ENCODE measurements around the gene ABCA2. TPM values are rescaled to one million over a fixed set of nuclear protein-coding genes. Genes with fewer than 3 reads are reported as not detected.

The ABCA2 gene
- total RNA-seq, 1 experiment from 2014 or later, result 19.2 TPM

DNA sequence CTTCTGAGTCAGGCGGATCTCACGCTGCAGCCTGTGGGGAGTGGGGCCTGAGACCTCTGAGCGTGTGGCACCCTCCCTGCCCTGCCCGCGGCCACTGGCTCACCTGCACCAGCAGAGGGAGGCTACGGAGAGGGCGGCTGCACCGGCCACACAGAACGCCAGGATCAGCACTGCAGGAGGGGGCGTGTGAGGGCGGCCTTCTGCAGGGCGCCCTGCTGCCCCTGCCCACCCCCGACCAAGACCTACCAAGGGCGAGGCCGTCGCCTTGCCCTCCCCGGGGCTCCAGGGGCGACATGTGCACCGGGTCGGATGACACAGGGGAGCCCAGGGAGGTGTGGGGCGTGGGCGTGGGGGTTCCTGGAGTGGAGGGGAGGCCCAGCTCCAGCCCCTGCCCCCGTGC lies 12.5 kb upstream of the ABCA2 start:
- peaks cover 6% of the 10 kb centered on the region for H3K4me1 Mint-ChIP-seq
- CTCF ChIA-PET, result interaction anchor here (4.6 kb wide), 1 partner anchor 11 kb away, joined by 23 read pairs; no protein-coding TSS in a partner anchor

DNA sequence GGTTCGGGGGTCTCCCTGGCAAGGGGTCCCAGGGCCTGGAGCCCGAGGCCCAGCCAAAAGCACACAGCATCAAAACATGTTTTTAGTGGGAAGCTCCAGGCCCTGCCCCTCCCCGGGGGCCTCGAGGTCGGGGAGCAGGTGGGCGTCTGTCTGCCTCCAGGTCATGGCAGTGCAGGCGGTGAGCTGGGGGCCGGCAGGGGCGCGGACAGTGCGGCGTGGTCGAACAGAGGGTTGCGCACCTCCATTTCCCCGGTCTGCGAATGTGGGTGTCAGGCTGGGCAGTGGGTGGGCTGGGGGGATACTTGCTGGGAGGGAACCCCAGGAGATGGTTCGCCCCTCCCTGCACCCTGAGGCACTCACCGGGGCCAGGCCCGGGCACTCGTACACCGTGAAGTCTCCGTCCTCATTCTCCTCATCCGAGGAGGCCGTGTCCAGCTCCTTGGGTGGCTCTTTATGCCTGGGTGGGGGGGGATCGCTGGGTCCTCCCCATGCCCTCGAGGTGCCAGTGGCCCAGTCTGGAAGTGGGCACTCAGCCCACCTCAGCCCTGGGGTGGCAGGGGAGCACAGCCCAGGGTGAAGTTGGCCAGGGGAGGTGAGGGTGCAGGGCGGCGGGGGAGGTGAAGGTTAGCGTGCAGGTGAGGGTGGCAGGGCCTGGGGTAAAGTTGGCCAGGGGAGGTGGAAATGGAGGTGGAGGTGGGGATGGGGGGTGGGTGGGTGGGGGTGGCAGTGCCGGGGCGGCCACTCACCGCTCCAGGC lies 11.8 kb upstream of the ABCA2 start:
- ChIA-PET POLR2A (no interaction called here), CTCF (interaction anchor here (1.5 to 4.6 kb wide), 2 partner anchors 11 to 24 kb away, joined by 4 to 23 read pairs; no protein-coding TSS in a partner anchor)
- ATAC-seq, result no peak
- Mint-ChIP-seq H3K36me3 (peaks cover 5% of the 10 kb centered on the region; the same call in 1 of the 2 replicates), H3K4me1 (peaks cover 2% of the 10 kb centered on the region), H3K27ac (no peak overlapping the region), H3K4me3 (no peak overlapping the region), H3K9me3 (no peaks in the 10 kb centered on the region), H3K27me3 (ENCODE audit: low read depth) (peaks cover 3% of the 10 kb centered on the region)
- TF ChIP-seq MYBL2 (CRISPR knock-in tag; IDR thresholded peaks at IDR 0.05), result no peak
- TF ChIP-seq MXD4 (CRISPR knock-in tag; IDR thresholded peaks at IDR 0.05; ENCODE audit: borderline replicate concordance), result no peak
- no peak for TF ChIP-seq KAT7 (CRISPR knock-in tag; IDR thresholded peaks at IDR 0.05; ENCODE audit: borderline replicate concordance)
- TF ChIP-seq HMGA2 (CRISPR knock-in tag; IDR thresholded peaks at IDR 0.05), result no peak
- TF ChIP-seq ATF1 (CRISPR knock-in tag; IDR thresholded peaks at IDR 0.05), result no peak
- no peak for TF ChIP-seq TP53 (CRISPR knock-in tag; IDR thresholded peaks at IDR 0.05)
- no peak for TF ChIP-seq SOX15 (CRISPR knock-in tag; IDR thresholded peaks at IDR 0.05)
- DNase-seq (ENCODE audit: low spot score), result no peak

More for the DNA sequence above, 12.5 kb upstream of the ABCA2 start:
- H3K4me3 Mint-ChIP-seq, result no peak overlapping the region
- no peak overlapping the region for H3K27ac Mint-ChIP-seq
- no peaks in the 10 kb centered on the region for H3K9me3 Mint-ChIP-seq
- H3K27me3 Mint-ChIP-seq (ENCODE audit: low read depth), result peaks cover 9% of the 10 kb centered on the region
- ATAC-seq (no peak), DNase-seq (ENCODE audit: low spot score) (no peak)
- peaks cover 5% of the 10 kb centered on the region; the same call in 1 of the 2 replicates for H3K36me3 Mint-ChIP-seq
- POLR2A ChIA-PET, result no interaction called here
- no peak for TF ChIP-seq SP1 (CRISPR knock-in tag; conservative IDR thresholded peaks at IDR 0.05)
- TF ChIP-seq KAT7 (CRISPR knock-in tag; IDR thresholded peaks at IDR 0.05; ENCODE audit: borderline replicate concordance), result no peak
- TF ChIP-seq RORB (CRISPR knock-in tag; IDR thresholded peaks at IDR 0.05), result no peak
- no peak for TF ChIP-seq IRF2 (CRISPR knock-in tag; IDR thresholded peaks at IDR 0.05; ENCODE audit: borderline replicate concordance, low read depth)
- TF ChIP-seq, protein P1, sequence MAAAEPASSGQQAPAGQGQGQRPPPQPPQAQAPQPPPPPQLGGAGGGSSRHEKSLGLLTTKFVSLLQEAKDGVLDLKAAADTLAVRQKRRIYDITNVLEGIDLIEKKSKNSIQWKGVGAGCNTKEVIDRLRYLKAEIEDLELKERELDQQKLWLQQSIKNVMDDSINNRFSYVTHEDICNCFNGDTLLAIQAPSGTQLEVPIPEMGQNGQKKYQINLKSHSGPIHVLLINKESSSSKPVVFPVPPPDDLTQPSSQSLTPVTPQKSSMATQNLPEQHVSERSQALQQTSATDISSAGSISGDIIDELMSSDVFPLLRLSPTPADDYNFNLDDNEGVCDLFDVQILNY (CRISPR knock-in tag; IDR thresholded peaks at IDR 0.05), result no peak
- TF ChIP-seq, protein P2, sequence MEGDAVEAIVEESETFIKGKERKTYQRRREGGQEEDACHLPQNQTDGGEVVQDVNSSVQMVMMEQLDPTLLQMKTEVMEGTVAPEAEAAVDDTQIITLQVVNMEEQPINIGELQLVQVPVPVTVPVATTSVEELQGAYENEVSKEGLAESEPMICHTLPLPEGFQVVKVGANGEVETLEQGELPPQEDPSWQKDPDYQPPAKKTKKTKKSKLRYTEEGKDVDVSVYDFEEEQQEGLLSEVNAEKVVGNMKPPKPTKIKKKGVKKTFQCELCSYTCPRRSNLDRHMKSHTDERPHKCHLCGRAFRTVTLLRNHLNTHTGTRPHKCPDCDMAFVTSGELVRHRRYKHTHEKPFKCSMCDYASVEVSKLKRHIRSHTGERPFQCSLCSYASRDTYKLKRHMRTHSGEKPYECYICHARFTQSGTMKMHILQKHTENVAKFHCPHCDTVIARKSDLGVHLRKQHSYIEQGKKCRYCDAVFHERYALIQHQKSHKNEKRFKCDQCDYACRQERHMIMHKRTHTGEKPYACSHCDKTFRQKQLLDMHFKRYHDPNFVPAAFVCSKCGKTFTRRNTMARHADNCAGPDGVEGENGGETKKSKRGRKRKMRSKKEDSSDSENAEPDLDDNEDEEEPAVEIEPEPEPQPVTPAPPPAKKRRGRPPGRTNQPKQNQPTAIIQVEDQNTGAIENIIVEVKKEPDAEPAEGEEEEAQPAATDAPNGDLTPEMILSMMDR (IDR thresholded peaks at IDR 0.05), result no peak

DNA sequence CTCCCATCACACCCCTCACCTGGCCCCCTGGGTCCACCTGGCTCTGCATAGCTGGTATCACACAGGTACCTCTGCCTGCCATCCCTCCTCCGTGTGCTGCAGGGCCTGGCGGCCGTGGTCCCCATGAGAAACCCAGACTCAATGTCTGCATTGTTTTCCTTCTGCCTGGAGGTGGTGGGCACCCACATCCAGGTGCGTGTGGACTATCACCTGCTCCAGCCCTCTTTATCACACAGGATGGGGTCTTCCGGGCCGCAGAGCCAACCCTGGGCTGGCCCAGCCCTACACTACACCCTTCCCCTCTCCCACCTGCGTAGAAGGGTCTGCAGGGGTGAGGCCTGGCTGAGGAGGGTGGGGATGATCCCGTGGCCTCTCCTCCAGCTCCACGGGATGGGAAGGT lies 10.9 kb upstream of the ABCA2 start:
- no peaks in the 10 kb centered on the region for H3K27me3 Mint-ChIP-seq (ENCODE audit: low read depth)
- TF ChIP-seq SMAD3 (CRISPR knock-in tag; IDR thresholded peaks at IDR 0.05; ENCODE audit: borderline replicate concordance), result no peak
- TF ChIP-seq, protein P3, sequence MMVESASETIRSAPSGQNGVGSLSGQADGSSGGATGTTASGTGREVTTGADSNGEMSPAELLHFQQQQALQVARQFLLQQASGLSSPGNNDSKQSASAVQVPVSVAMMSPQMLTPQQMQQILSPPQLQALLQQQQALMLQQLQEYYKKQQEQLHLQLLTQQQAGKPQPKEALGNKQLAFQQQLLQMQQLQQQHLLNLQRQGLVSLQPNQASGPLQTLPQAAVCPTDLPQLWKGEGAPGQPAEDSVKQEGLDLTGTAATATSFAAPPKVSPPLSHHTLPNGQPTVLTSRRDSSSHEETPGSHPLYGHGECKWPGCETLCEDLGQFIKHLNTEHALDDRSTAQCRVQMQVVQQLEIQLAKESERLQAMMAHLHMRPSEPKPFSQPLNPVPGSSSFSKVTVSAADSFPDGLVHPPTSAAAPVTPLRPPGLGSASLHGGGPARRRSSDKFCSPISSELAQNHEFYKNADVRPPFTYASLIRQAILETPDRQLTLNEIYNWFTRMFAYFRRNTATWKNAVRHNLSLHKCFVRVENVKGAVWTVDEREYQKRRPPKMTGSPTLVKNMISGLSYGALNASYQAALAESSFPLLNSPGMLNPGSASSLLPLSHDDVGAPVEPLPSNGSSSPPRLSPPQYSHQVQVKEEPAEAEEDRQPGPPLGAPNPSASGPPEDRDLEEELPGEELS (CRISPR knock-in tag; IDR thresholded peaks at IDR 0.05), result no peak
- no peak for TF ChIP-seq ZNF423 (CRISPR knock-in tag; IDR thresholded peaks at IDR 0.05)
- TF ChIP-seq, protein P4, sequence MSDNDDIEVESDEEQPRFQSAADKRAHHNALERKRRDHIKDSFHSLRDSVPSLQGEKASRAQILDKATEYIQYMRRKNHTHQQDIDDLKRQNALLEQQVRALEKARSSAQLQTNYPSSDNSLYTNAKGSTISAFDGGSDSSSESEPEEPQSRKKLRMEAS (CRISPR knock-in tag; IDR thresholded peaks at IDR 0.05), result no peak
- no peak for TF ChIP-seq EMX1 (CRISPR knock-in tag; IDR thresholded peaks at IDR 0.05)
- TF ChIP-seq, protein P5, sequence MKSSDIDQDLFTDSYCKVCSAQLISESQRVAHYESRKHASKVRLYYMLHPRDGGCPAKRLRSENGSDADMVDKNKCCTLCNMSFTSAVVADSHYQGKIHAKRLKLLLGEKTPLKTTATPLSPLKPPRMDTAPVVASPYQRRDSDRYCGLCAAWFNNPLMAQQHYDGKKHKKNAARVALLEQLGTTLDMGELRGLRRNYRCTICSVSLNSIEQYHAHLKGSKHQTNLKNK (CRISPR knock-in tag; IDR thresholded peaks at IDR 0.05), result no peak
- DNase-seq (ENCODE audit: low spot score), result no peak
- no peak for ATAC-seq
- H3K36me3 Mint-ChIP-seq, result peaks cover 5% of the 10 kb centered on the region; the same call in 1 of the 2 replicates
- CTCF ChIA-PET, result interaction anchor here (0.6 to 4.6 kb wide), 3 partner anchors 10 to 185 kb away, joined by 3 to 23 read pairs (median 4); no protein-coding TSS in a partner anchor
- no peaks in the 10 kb centered on the region for H3K4me1 Mint-ChIP-seq
- POLR2A ChIA-PET, result no interaction called here
- no peak overlapping the region for H3K27ac Mint-ChIP-seq
- H3K4me3 Mint-ChIP-seq, result no peak overlapping the region
- H3K9me3 Mint-ChIP-seq, result no peaks in the 10 kb centered on the region
